Hepatocyte (in vitro differentiated cells): ENCODE measurements around the gene TDP2.

Source experiments
- EZH2 ChIP-seq: fragments of 200-600 bp; sonication (generic); IDR thresholded peaks from 2 replicates; pipeline ENCODE4 v1.6.1; 2016; ENCODE audit warnings: antibody characterized with exemption, mild to moderate bottlenecking, borderline replicate concordance
- TF ChIP-seq, protein P1 (sequence below): fragments of 200-600 bp; sonication (generic); IDR thresholded peaks from 2 replicates; pipeline ENCODE4 v1.5.1; 2016; ENCODE audit warnings: antibody characterized with exemption, mild to moderate bottlenecking; ENCODE audit not compliant: poor library complexity

- TF ChIP-seq EZH2 = no peak
- TF ChIP-seq, protein P1, sequence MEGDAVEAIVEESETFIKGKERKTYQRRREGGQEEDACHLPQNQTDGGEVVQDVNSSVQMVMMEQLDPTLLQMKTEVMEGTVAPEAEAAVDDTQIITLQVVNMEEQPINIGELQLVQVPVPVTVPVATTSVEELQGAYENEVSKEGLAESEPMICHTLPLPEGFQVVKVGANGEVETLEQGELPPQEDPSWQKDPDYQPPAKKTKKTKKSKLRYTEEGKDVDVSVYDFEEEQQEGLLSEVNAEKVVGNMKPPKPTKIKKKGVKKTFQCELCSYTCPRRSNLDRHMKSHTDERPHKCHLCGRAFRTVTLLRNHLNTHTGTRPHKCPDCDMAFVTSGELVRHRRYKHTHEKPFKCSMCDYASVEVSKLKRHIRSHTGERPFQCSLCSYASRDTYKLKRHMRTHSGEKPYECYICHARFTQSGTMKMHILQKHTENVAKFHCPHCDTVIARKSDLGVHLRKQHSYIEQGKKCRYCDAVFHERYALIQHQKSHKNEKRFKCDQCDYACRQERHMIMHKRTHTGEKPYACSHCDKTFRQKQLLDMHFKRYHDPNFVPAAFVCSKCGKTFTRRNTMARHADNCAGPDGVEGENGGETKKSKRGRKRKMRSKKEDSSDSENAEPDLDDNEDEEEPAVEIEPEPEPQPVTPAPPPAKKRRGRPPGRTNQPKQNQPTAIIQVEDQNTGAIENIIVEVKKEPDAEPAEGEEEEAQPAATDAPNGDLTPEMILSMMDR = no peak
Observed at GRCh38 chr6:24694198-24694597, 27.5 kb upstream of the TDP2 start.
